HCT116 (cell line): ENCODE measurements around the gene DDX54. TPM values are rescaled to one million over a fixed set of nuclear protein-coding genes. Genes with fewer than 3 reads are reported as not detected.

Experiments
- ATAC-seq: fragments of 200-7000 bp; cut with Tn5 transposase; 2 replicates; pipeline ENCODE4 v1.9.1; 2020; ENCODE audit warnings: mild to moderate bottlenecking, moderate library complexity
- BruUV-seq: library from RNA; stranded (reverse); fragments of 400-500 nt; replicated peaks from 2 replicates; lab custom pipeline; 2021; lab: Mats Ljungman, UMichigan
- CTCF ChIA-PET: fragments of 300-600 bp; sonication (Branson Sonifier 250); formaldehyde crosslinking; loops from one replicate; lab custom pipeline; 2021; ENCODE audit warnings: antibody characterized with exemption; lab: Charles Lee
- POLR2A ChIA-PET: fragments of 300-600, 350-600 bp; sonication (Branson Sonifier 250); formaldehyde crosslinking; loops from one replicate; lab custom pipeline; 2021; ENCODE audit warnings: antibody characterized with exemption; lab: Charles Lee
- RAD21 ChIA-PET, 2 experiments: fragments of 300-600 bp; sonication (Branson Sonifier 250); formaldehyde crosslinking; loops; one replicate each; lab custom pipeline; 2023; ENCODE audit warnings: low total read pairs in 2 of 2; ENCODE audit not compliant: uncharacterized antibody in 2 of 2, unreplicated experiment in 2 of 2, low non-redundant PET in 1 of 2; lab: Charles Lee
- DNase-seq: peaks from one replicate; pipeline ENCODE4 v3.0.0-alpha.2; 2010; ENCODE audit warnings: low read depth, low spot score
- H2AFZ ChIP-seq: fragments of 200-600 bp; shearing (Covaris generic), sonication (generic); 2 replicates; pipeline ENCODE4 v1.6.1; 2017; ENCODE audit warnings: low read depth, mixed run types, mixed read lengths, antibody characterized with exemption, low read length; ENCODE audit not compliant: poor library complexity, severe bottlenecking
- H3K27ac ChIP-seq: 2 replicates; pipeline ENCODE4 v1.5.1; 2012; ENCODE audit warnings: low read depth, low read length
- H3K27me3 ChIP-seq: fragments of 200-600 bp; sonication (generic); 2 replicates; pipeline ENCODE4 v1.6.1; 2016; ENCODE audit warnings: mixed run types, low read length, mixed read lengths; ENCODE audit not compliant: insufficient read depth
- H3K36me3 ChIP-seq, 2 experiments: fragments of 200-500 bp in 1 of 2; fragments of 200-600 bp in 1 of 2; sonication (Bioruptor generic) in 1 of 2; sonication (generic) in 1 of 2; 2 replicates each; pipeline versions ENCODE4 v1.5.1 to v1.6.1; 2014 to 2016; ENCODE audit warnings: low read length in 2 of 2, inconsistent platforms in 1 of 2, mixed read lengths in 1 of 2, mixed run types in 1 of 2; ENCODE audit not compliant: insufficient read depth in 2 of 2, control insufficient read depth in 1 of 2
- H3K4me1 ChIP-seq, 2 experiments: fragments of 200-600 bp in 1 of 2; sonication (generic) in 1 of 2; 2 replicates each; pipeline versions ENCODE4 v1.5.1 to v1.6.1; 2012 to 2017; ENCODE audit warnings: low read length in 2 of 2, inconsistent platforms in 1 of 2, mild to moderate bottlenecking in 1 of 2, mixed read lengths in 1 of 2, mixed run types in 1 of 2, moderate library complexity in 1 of 2; ENCODE audit not compliant: insufficient read depth in 2 of 2, control insufficient read depth in 1 of 2
- H3K4me2 ChIP-seq: fragments of 200-600 bp; sonication (generic); 2 replicates; pipeline ENCODE4 v1.6.1; 2017; ENCODE audit warnings: mixed run types, low read length, mixed read lengths
- H3K4me3 ChIP-seq, 2 experiments: fragments of 200-600 bp in 1 of 2; sonication (generic) in 1 of 2; replicated peaks in 1 of 2; 2 replicates each; pipeline ENCODE4 v1.5.1; 2011 to 2016; ENCODE audit warnings: low read length in 2 of 2, control low read depth in 1 of 2, low read depth in 1 of 2, mild to moderate bottlenecking in 1 of 2, mixed read lengths in 1 of 2, mixed run types in 1 of 2
- H3K79me2 ChIP-seq: fragments of 200-600 bp; sonication (generic); 2 replicates; pipeline ENCODE4 v1.6.1; 2017; ENCODE audit warnings: mild to moderate bottlenecking, mixed run types, low read length, moderate library complexity, mixed read lengths; ENCODE audit not compliant: insufficient read depth
- H3K9ac ChIP-seq: fragments of 200-600 bp; sonication (generic); 2 replicates; pipeline ENCODE4 v1.6.1; 2016; ENCODE audit warnings: low read length, mixed read lengths
- H3K9me2 ChIP-seq: fragments of 200-600 bp; sonication (generic), shearing (Covaris generic); 2 replicates; pipeline ENCODE4 v1.6.1; 2017; ENCODE audit warnings: mixed run types, mild to moderate bottlenecking, moderate library complexity; ENCODE audit not compliant: insufficient read depth
- H3K9me3 ChIP-seq, 2 experiments: fragments of 200-500 bp in 1 of 2; fragments of 200-600 bp in 1 of 2; sonication (Bioruptor generic) in 1 of 2; sonication (generic) in 1 of 2; 2 replicates each; pipeline ENCODE4 v1.6.1; 2014 to 2017; ENCODE audit warnings: low read length in 2 of 2, mixed read lengths in 2 of 2, inconsistent platforms in 1 of 2, low read depth in 1 of 2, mild to moderate bottlenecking in 1 of 2, mixed run types in 1 of 2, moderate library complexity in 1 of 2; ENCODE audit not compliant: control insufficient read depth in 1 of 2, insufficient read depth in 1 of 2
- H4K20me1 ChIP-seq: fragments of 200-600 bp; sonication (generic), shearing (Covaris generic); 2 replicates; pipeline ENCODE4 v1.6.1; 2017; ENCODE audit warnings: mixed run types, mild to moderate bottlenecking, moderate library complexity; ENCODE audit not compliant: insufficient read depth
- ATF3 ChIP-seq: IDR thresholded peaks from 2 replicates; pipeline ENCODE4 v1.6.1; 2012
- CBX3 ChIP-seq: IDR thresholded peaks from 2 replicates; pipeline ENCODE4 v1.6.1; 2012; ENCODE audit warnings: low read depth
- ELF1 ChIP-seq: IDR thresholded peaks from 2 replicates; pipeline ENCODE4 v1.6.1; 2012; ENCODE audit warnings: low read depth, borderline replicate concordance
- EZH2 ChIP-seq: fragments of 200-600 bp; sonication (generic); IDR thresholded peaks from 2 replicates; pipeline ENCODE4 v1.6.1; 2017; ENCODE audit warnings: antibody characterized with exemption, mixed run types
- EZH2phosphoT487 ChIP-seq: fragments of 200-600 bp; IDR thresholded peaks from 2 replicates; pipeline ENCODE4 v1.6.1; 2018; ENCODE audit warnings: antibody characterized with exemption, borderline replicate concordance
- FOSL1 ChIP-seq: IDR thresholded peaks from 2 replicates; pipeline ENCODE4 v1.6.1; 2012; ENCODE audit warnings: low read depth
- POLR2A ChIP-seq: IDR thresholded peaks from 2 replicates; pipeline ENCODE4 v1.7.0; 2011; ENCODE audit warnings: borderline replicate concordance; ENCODE audit not compliant: insufficient read depth, insufficient read length; ENCODE audit errors: extremely low read depth
- RAD21 ChIP-seq: IDR thresholded peaks from 2 replicates; pipeline ENCODE4 v1.6.1; 2012; ENCODE audit warnings: low read depth, mild to moderate bottlenecking
- SIN3A ChIP-seq: IDR thresholded peaks from 2 replicates; pipeline ENCODE4 v1.6.1; 2012; ENCODE audit warnings: low read depth
- SP1 ChIP-seq: IDR thresholded peaks from 2 replicates; pipeline ENCODE4 v1.6.1; 2012; ENCODE audit warnings: low read depth
- YY1 ChIP-seq: IDR thresholded peaks from 2 replicates; pipeline ENCODE4 v1.6.1; 2011; ENCODE audit warnings: low read length, low read depth, moderate library complexity, mild to moderate bottlenecking; ENCODE audit not compliant: insufficient replicate concordance; ENCODE audit errors: extremely low read depth
- ZBTB33 ChIP-seq: IDR thresholded peaks from 2 replicates; pipeline ENCODE4 v1.6.1; 2011; ENCODE audit warnings: mild to moderate bottlenecking, low read length, moderate library complexity; ENCODE audit not compliant: insufficient replicate concordance; ENCODE audit errors: extremely low read depth
- ZFX ChIP-seq: fragments of 450-650 bp; IDR thresholded peaks from 2 replicates; pipeline ENCODE4 v1.6.1; 2017
- intact Hi-C: fragments of 100-400 bp; cut with micrococcal nuclease; formaldehyde crosslinking; loops from 2 replicates; pipeline ENCODE4 v1.10.0; 2022
- total RNA-seq: library from RNA; stranded (reverse); gene quantifications from one replicate; pipeline ENCODE4 v1.2.1, GENCODE V29; 2021; ENCODE audit not compliant: unreplicated experiment

DDX54 gene
- total RNA-seq, 1 experiment from 2014 or later: 110 TPM

- no TSS peak for BruUV-seq
- DNase-seq (no peak), ATAC-seq (no peak)
- H3K9ac ChIP-seq: no peak overlapping the region
- no peaks in the 10 kb centered on the region; a peak in 1 of 4 replicates for H3K4me1 ChIP-seq
- H4K20me1 ChIP-seq: no peaks in the 10 kb centered on the region
- TF ChIP-seq YY1: no peak
- no peak for TF ChIP-seq ATF3
- no peak for TF ChIP-seq FOSL1
- TF ChIP-seq EZH2: no peak
- no peak for TF ChIP-seq SIN3A
- TF ChIP-seq SP1: no peak
- TF ChIP-seq RAD21: no peak
- no peak for TF ChIP-seq ZBTB33
- no peak for TF ChIP-seq ELF1
- TF ChIP-seq CBX3: no peak
- TF ChIP-seq POLR2A: no peak
- TF ChIP-seq ZFX: no peak
- TF ChIP-seq EZH2phosphoT487: no peak
- H3K9me2 ChIP-seq: no peaks in the 10 kb centered on the region
- H3K79me2 ChIP-seq: no peaks in the 10 kb centered on the region
- intact Hi-C loops: no loop called here
- H3K9me3 ChIP-seq: no peaks in the 10 kb centered on the region
- no peak overlapping the region for H3K4me3 ChIP-seq
- ChIA-PET RAD21 (no interaction called here), CTCF (no interaction called here), POLR2A (no interaction called here)
- H2AFZ ChIP-seq: no peak overlapping the region
- H3K27me3 ChIP-seq: no peaks in the 10 kb centered on the region
- H3K4me2 ChIP-seq: no peak overlapping the region
- no peaks in the 10 kb centered on the region for H3K36me3 ChIP-seq
- no peak overlapping the region for H3K27ac ChIP-seq
These were observed 70.7 kb downstream of the DDX54 start for GRCh38 chr12:113114447-113115178.
